IMR-90 (cell line): Measurements from ENCODE around the gene BCAS2. TPM values are rescaled to one million over a fixed set of nuclear protein-coding genes. Genes with fewer than 3 reads are reported as not detected.

Experiments used
- ATAC-seq: fragments of 200-7000 bp; cut with Tn5 transposase; 2 replicates; pipeline ENCODE4 v1.9.1; 2020; ENCODE audit warnings: low read depth, mild to moderate bottlenecking, moderate library complexity
- BruUV-seq: library from RNA; stranded (reverse); fragments of 400-500 nt; replicated peaks from 2 replicates; lab custom pipeline; 2021; lab: Mats Ljungman, UMichigan
- CTCF ChIA-PET: fragments of 300-600 bp; formaldehyde crosslinking; extraction: SDS; loops from one replicate; lab custom pipeline; 2021; ENCODE audit warnings: antibody characterized with exemption; lab: Yijun Ruan, JAX
- POLR2A ChIA-PET: fragments of 300-600 bp; sonication (Branson Sonifier 250); formaldehyde crosslinking; loops from one replicate; lab custom pipeline; 2022; ENCODE audit warnings: antibody characterized with exemption; ENCODE audit not compliant: unreplicated experiment; lab: Charles Lee
- DNase-seq: peaks from one replicate; pipeline ENCODE4 v3.0.0; 2013
- H2AFZ ChIP-seq: replicated peaks from 2 replicates; pipeline ENCODE3; 2013; ENCODE audit warnings: low read length, mild to moderate bottlenecking; ENCODE audit not compliant: poor library complexity
- H2AK5ac ChIP-seq: 2 replicates; pipeline ENCODE4 v1.6.1; 2013; ENCODE audit warnings: low read depth, low read length, inconsistent platforms
- H2AK9ac ChIP-seq: replicated peaks from 2 replicates; pipeline ENCODE3; 2013; ENCODE audit warnings: mild to moderate bottlenecking, low read depth, low read length, moderate library complexity; ENCODE audit not compliant: poor library complexity
- H2BK120ac ChIP-seq: 2 replicates; pipeline ENCODE4 v1.6.1; 2013; ENCODE audit warnings: low read depth, low read length, inconsistent platforms
- H2BK15ac ChIP-seq: 3 replicates; pipeline ENCODE4 v1.6.1; 2013; ENCODE audit warnings: low read depth, low read length, inconsistent platforms
- H2BK20ac ChIP-seq: 2 replicates; pipeline ENCODE4 v1.6.1; 2013; ENCODE audit warnings: low read depth, mild to moderate bottlenecking, inconsistent platforms, low read length, moderate library complexity
- H2BK5ac ChIP-seq: 2 replicates; pipeline ENCODE4 v1.6.1; 2013; ENCODE audit warnings: mild to moderate bottlenecking, low read depth, low read length, inconsistent platforms; ENCODE audit not compliant: poor library complexity, severe bottlenecking
- H3K14ac ChIP-seq: replicated peaks from 2 replicates; pipeline ENCODE4 v1.6.1; 2013; ENCODE audit warnings: low read depth, low read length, inconsistent platforms
- H3K18ac ChIP-seq: 2 replicates; pipeline ENCODE4 v1.6.1; 2013; ENCODE audit warnings: low read depth, low read length, control low read depth
- H3K23ac ChIP-seq: 2 replicates; pipeline ENCODE4 v1.6.1; 2013; ENCODE audit warnings: low read depth, low read length, inconsistent platforms
- H3K27ac ChIP-seq: 2 replicates; pipeline ENCODE4 v1.5.1; 2013; ENCODE audit warnings: mild to moderate bottlenecking, control low read depth, low read length; ENCODE audit not compliant: insufficient read depth
- H3K27me3 ChIP-seq: 2 replicates; pipeline ENCODE4 v1.6.1; 2013; ENCODE audit warnings: low read length; ENCODE audit not compliant: control insufficient read depth, insufficient read depth
- H3K36me3 ChIP-seq: 2 replicates; pipeline ENCODE4 v1.6.1; 2013; ENCODE audit warnings: low read length, mixed read lengths; ENCODE audit not compliant: control insufficient read depth, insufficient read depth
- H3K4ac ChIP-seq: 2 replicates; pipeline ENCODE4 v1.6.1; 2013; ENCODE audit warnings: low read depth, low read length, inconsistent platforms
- H3K4me1 ChIP-seq: 2 replicates; pipeline ENCODE4 v1.6.1; 2013; ENCODE audit warnings: low read length, mixed read lengths; ENCODE audit not compliant: control insufficient read depth, insufficient read depth
- H3K4me2 ChIP-seq: 2 replicates; pipeline ENCODE4 v1.6.1; 2013; ENCODE audit warnings: low read depth, mild to moderate bottlenecking, control low read depth, low read length, moderate library complexity
- H3K4me3 ChIP-seq: 2 replicates; pipeline ENCODE4 v1.5.1; 2013; ENCODE audit warnings: low read depth, mild to moderate bottlenecking, control low read depth, low read length, moderate library complexity; ENCODE audit not compliant: insufficient read depth
- H3K56ac ChIP-seq: 2 replicates; pipeline ENCODE4 v1.6.1; 2013; ENCODE audit warnings: low read length, inconsistent platforms; ENCODE audit not compliant: insufficient read depth; ENCODE audit errors: extremely low read depth
- H3K79me1 ChIP-seq, 2 experiments: 2 replicates each; pipeline ENCODE4 v1.6.1; 2013; ENCODE audit warnings: low read length in 2 of 2, inconsistent platforms in 1 of 2, low read depth in 1 of 2
- H3K9ac ChIP-seq: 2 replicates; pipeline ENCODE4 v1.6.1; 2013; ENCODE audit warnings: low read depth, low read length, control low read depth
- H3K9me1 ChIP-seq: 2 replicates; pipeline ENCODE4 v1.6.1; 2013; ENCODE audit warnings: low read length, inconsistent platforms; ENCODE audit not compliant: insufficient read depth
- H3K9me3 ChIP-seq: 2 replicates; pipeline ENCODE4 v1.6.1; 2013; ENCODE audit warnings: low read length; ENCODE audit not compliant: control insufficient read depth, insufficient read depth
- H4K20me1 ChIP-seq: 2 replicates; pipeline ENCODE4 v1.6.1; 2013; ENCODE audit warnings: low read length, inconsistent platforms; ENCODE audit not compliant: insufficient read depth
- H4K5ac ChIP-seq: 2 replicates; pipeline ENCODE4 v1.6.1; 2013; ENCODE audit warnings: mild to moderate bottlenecking, low read depth, low read length, control low read depth
- H4K8ac ChIP-seq, 2 experiments: 2 replicates each; pipeline ENCODE4 v1.6.1; 2013; ENCODE audit warnings: low read depth in 2 of 2, low read length in 2 of 2, control low read depth in 1 of 2, inconsistent platforms in 1 of 2
- H4K91ac ChIP-seq: 2 replicates; pipeline ENCODE4 v1.6.1; 2013; ENCODE audit warnings: low read depth, low read length, inconsistent platforms; ENCODE audit not compliant: insufficient read depth
- BHLHE40 ChIP-seq: fragments of 150-350 bp; IDR thresholded peaks from 2 replicates; pipeline ENCODE4 v1.6.1; 2016; ENCODE audit warnings: mild to moderate bottlenecking, low read depth, low read length
- CEBPB ChIP-seq: IDR thresholded peaks from 2 replicates; pipeline ENCODE4 v1.6.1; 2012; ENCODE audit warnings: low read depth, low read length, improper control_type of control experiment
- CHD1 ChIP-seq: IDR thresholded peaks from 2 replicates; pipeline ENCODE4 v1.6.1; 2012; ENCODE audit warnings: low read depth, low read length, improper control_type of control experiment
- CTCF ChIP-seq: conservative IDR thresholded peaks from 2 replicates; pipeline ENCODE4 v1.5.1; 2012; ENCODE audit warnings: mild to moderate bottlenecking, low read depth, low read length, improper control_type of control experiment
- ELK1 ChIP-seq: fragments of 150-350 bp; IDR thresholded peaks from 2 replicates; pipeline ENCODE4 v1.6.1; 2016; ENCODE audit warnings: low read depth, mild to moderate bottlenecking, low read length, moderate library complexity, borderline replicate concordance
- FOS ChIP-seq: fragments of 150-350 bp; IDR thresholded peaks from 2 replicates; pipeline ENCODE4 v1.6.1; 2016; ENCODE audit warnings: low read depth, low read length
- MAFK ChIP-seq: IDR thresholded peaks from 2 replicates; pipeline ENCODE4 v1.6.1; 2012; ENCODE audit warnings: low read depth, low read length, improper control_type of control experiment
- MAZ ChIP-seq: IDR thresholded peaks from 2 replicates; pipeline ENCODE4 v1.6.1; 2012; ENCODE audit warnings: low read depth, mild to moderate bottlenecking, low read length, improper control_type of control experiment, moderate library complexity, borderline replicate concordance
- MXI1 ChIP-seq: IDR thresholded peaks from 2 replicates; pipeline ENCODE4 v1.6.1; 2012; ENCODE audit warnings: low read depth, mild to moderate bottlenecking, low read length, moderate library complexity, borderline replicate concordance
- NFE2L2 ChIP-seq: fragments of 150-350 bp; IDR thresholded peaks from 2 replicates; pipeline ENCODE4 v1.6.1; 2016; ENCODE audit warnings: low read depth, mild to moderate bottlenecking, low read length
- POLR2A ChIP-seq: IDR thresholded peaks from 2 replicates; pipeline ENCODE4 v1.6.1; 2012; ENCODE audit warnings: mild to moderate bottlenecking, low read depth, low read length
- RAD21 ChIP-seq: IDR thresholded peaks from 2 replicates; pipeline ENCODE4 v1.6.1; 2012; ENCODE audit warnings: low read length, improper control_type of control experiment
- RCOR1 ChIP-seq: IDR thresholded peaks from 2 replicates; pipeline ENCODE4 v1.6.1; 2012; ENCODE audit warnings: mild to moderate bottlenecking, low read length, improper control_type of control experiment; ENCODE audit not compliant: insufficient replicate concordance
- RFX5 ChIP-seq: IDR thresholded peaks from 2 replicates; pipeline ENCODE4 v1.8.0; 2012; ENCODE audit warnings: low read depth, mild to moderate bottlenecking, low read length, moderate library complexity
- SMC3 ChIP-seq: fragments of 150-350 bp; IDR thresholded peaks from 2 replicates; pipeline ENCODE4 v1.6.1; 2016; ENCODE audit warnings: low read depth, mild to moderate bottlenecking, antibody characterized with exemption, low read length, moderate library complexity
- USF2 ChIP-seq: fragments of 150-350 bp; IDR thresholded peaks from 2 replicates; pipeline ENCODE4 v1.6.1; 2017; ENCODE audit warnings: mild to moderate bottlenecking, antibody characterized with exemption, low read length, low read depth
- whole genome bisulfite sequencing, 2 experiments: methylation state at CpG; one replicate each; pipeline versions ENCODE4 v1.1.5 to v1.1.7; 2013; ENCODE audit warnings: missing lambda C conversion rate in 2 of 2; ENCODE audit not compliant: insufficient read length in 1 of 2; ENCODE audit errors: extremely low coverage in 2 of 2; 5-methylcytosine and 5-hydroxymethylcytosine counted together
- dilution Hi-C: fragments of 300-500 bp; cut with HindIII; formaldehyde crosslinking; loops from one replicate; pipeline ENCODE4 v1.14.3; 2018; ENCODE audit warnings: low sequenced_read_pairs; ENCODE audit not compliant: unreplicated experiment
- in situ Hi-C: fragments of 300-500 bp; cut with MboI; formaldehyde crosslinking; loops from 3 replicates; pipeline ENCODE4 v1.14.3; 2019; ENCODE audit warnings: low sequenced_read_pairs, inconsistent platforms, mixed read lengths
- intact Hi-C: fragments of 100-400 bp; cut with micrococcal nuclease; formaldehyde crosslinking; loops from 2 replicates; pipeline ENCODE4 v1.10.0; 2022
- polyA plus RNA-seq, 3 experiments: library from polyadenylated mRNA; depleted of rRNA; stranded (reverse); fragments of >200 nt; gene quantifications; 2 replicates each; pipeline ENCODE4 v1.2.3, GENCODE V29; 2012; ENCODE audit warnings: low replicate concordance in 1 of 3
- total RNA-seq: library from RNA; depleted of rRNA; stranded (reverse); fragments of >200 nt; gene quantifications from 2 replicates; pipeline ENCODE4 v1.2.3, GENCODE V29; 2012

The BCAS2 gene
- total and polyA plus RNA-seq, 2 of the 4 experiments (the other 2 are of a cell fraction), result 15.4 to 23.1 TPM

- H2BK5ac ChIP-seq, result no peak overlapping the region
- no peak overlapping the region for H3K4me2 ChIP-seq
- H3K27me3 ChIP-seq, result no peaks in the 10 kb centered on the region
- TF ChIP-seq POLR2A (no peak), MXI1 (no peak), RFX5 (no peak), ELK1 (no peak), FOS (no peak), MAZ (no peak), USF2 (no peak), CTCF (no peak), MAFK (no peak), NFE2L2 (no peak), CEBPB (no peak), SMC3 (no peak), RAD21 (no peak), CHD1 (no peak), BHLHE40 (no peak), RCOR1 (no peak)
- no peak for ATAC-seq
- no peak overlapping the region for H3K4me3 ChIP-seq
- no peak overlapping the region for H3K56ac ChIP-seq
- H3K9me3 ChIP-seq, result no peaks in the 10 kb centered on the region
- no peak for DNase-seq
- H2AK9ac ChIP-seq, result no peak overlapping the region
- in situ Hi-C loops (no loop called here), intact Hi-C loops (loop anchor here (2.0 kb wide), 1 partner anchor 585 kb away; no protein-coding TSS in a partner anchor), dilution Hi-C loops (no loop called here)
- ChIA-PET CTCF (interaction anchor here (0.6 kb wide), 1 partner anchor 395 kb away, joined by 3 read pairs; no protein-coding TSS in a partner anchor), POLR2A (no interaction called here)
- no peaks in the 10 kb centered on the region for H3K9me1 ChIP-seq
- H3K27ac ChIP-seq, result no peak overlapping the region
- H3K14ac ChIP-seq, result no peak overlapping the region
- WGBS, 2 experiments, result no CpG with 5 or more reads among the region's 1 CpG
- H3K18ac ChIP-seq, result no peak overlapping the region
- no peak overlapping the region for H3K23ac ChIP-seq
- no peak overlapping the region for H2BK120ac ChIP-seq
- H2AFZ ChIP-seq, result no peak overlapping the region
- no peak overlapping the region for H2BK15ac ChIP-seq
- no peak overlapping the region for H4K8ac ChIP-seq
- no peak overlapping the region for H3K9ac ChIP-seq
- no peaks in the 10 kb centered on the region for H4K20me1 ChIP-seq
- H2BK20ac ChIP-seq, result no peak overlapping the region
- H3K36me3 ChIP-seq, result peaks cover 10% of the 10 kb centered on the region
- H3K4me1 ChIP-seq, result no peaks in the 10 kb centered on the region
- H4K91ac ChIP-seq, result no peak overlapping the region
- H2AK5ac ChIP-seq, result no peak overlapping the region
- H3K4ac ChIP-seq, result no peak overlapping the region
- no peak overlapping the region for H4K5ac ChIP-seq
- H3K79me1 ChIP-seq, result no peaks in the 10 kb centered on the region
- BruUV-seq, result no TSS peak
Measured at GRCh38 chr1:114561333-114561732, 20.1 kb downstream of the BCAS2 start.
